H9 (cell line): ENCODE results near the gene CLIP3. TPM values are rescaled to one million over a fixed set of nuclear protein-coding genes. Genes with fewer than 3 reads are reported as not detected.

Experiments
- DNase-seq: peaks from one replicate; pipeline ENCODE4 v3.0.0-alpha.2; 2017
- H2AFZ ChIP-seq: one replicate; pipeline ENCODE4 v1.6.1; 2013; ENCODE audit warnings: mild to moderate bottlenecking, low read length, control low read depth, moderate library complexity
- H2AK5ac ChIP-seq: 2 replicates; pipeline ENCODE4 v1.6.1; 2013; ENCODE audit warnings: low read length, control low read depth, mixed read lengths; ENCODE audit not compliant: insufficient read length
- H2BK120ac ChIP-seq: one replicate; pipeline ENCODE4 v1.6.1; 2013; ENCODE audit warnings: low read depth, mild to moderate bottlenecking, low read length, control low read depth, inconsistent platforms; ENCODE audit not compliant: poor library complexity, severe bottlenecking
- H2BK12ac ChIP-seq: 2 replicates; pipeline ENCODE4 v1.6.1; 2013; ENCODE audit warnings: low read length, control low read depth, mixed read lengths, low read depth; ENCODE audit not compliant: insufficient read length
- H2BK15ac ChIP-seq: 2 replicates; pipeline ENCODE4 v1.6.1; 2013; ENCODE audit warnings: low read depth, low read length, control low read depth
- H2BK20ac ChIP-seq: one replicate; pipeline ENCODE4 v1.6.1; 2013; ENCODE audit warnings: low read depth, mild to moderate bottlenecking, low read length, control low read depth, inconsistent platforms; ENCODE audit not compliant: poor library complexity, severe bottlenecking
- H2BK5ac ChIP-seq: 2 replicates; pipeline ENCODE4 v1.6.1; 2013; ENCODE audit warnings: low read length, control low read depth, mixed read lengths; ENCODE audit not compliant: insufficient read length
- H3K14ac ChIP-seq: 2 replicates; pipeline ENCODE4 v1.6.1; 2013; ENCODE audit warnings: low read length, control low read depth; ENCODE audit not compliant: insufficient read depth
- H3K18ac ChIP-seq: 2 replicates; pipeline ENCODE4 v1.6.1; 2013; ENCODE audit warnings: low read depth, mild to moderate bottlenecking, mixed read lengths, low read length, control low read depth; ENCODE audit not compliant: insufficient read length
- H3K23ac ChIP-seq: 2 replicates; pipeline ENCODE4 v1.6.1; 2013; ENCODE audit warnings: low read length, control low read depth, mixed read lengths, low read depth; ENCODE audit not compliant: insufficient read length
- H3K23me2 ChIP-seq: 2 replicates; pipeline ENCODE4 v1.6.1; 2013; ENCODE audit warnings: low read depth, mild to moderate bottlenecking, mixed read lengths, low read length, control low read depth; ENCODE audit not compliant: insufficient read length, poor library complexity, severe bottlenecking
- H3K27ac ChIP-seq: 2 replicates; pipeline ENCODE4 v1.5.1; 2013; ENCODE audit warnings: low read length, control low read depth, mixed read lengths, low read depth; ENCODE audit not compliant: insufficient read length
- H3K27me3 ChIP-seq: 2 replicates; pipeline ENCODE4 v1.6.1; 2013; ENCODE audit warnings: low read length, control low read depth, inconsistent platforms; ENCODE audit not compliant: insufficient read depth
- H3K4ac ChIP-seq: 2 replicates; pipeline ENCODE4 v1.6.1; 2013; ENCODE audit warnings: low read depth, mild to moderate bottlenecking, control low read depth, inconsistent platforms, low read length, moderate library complexity
- H3K4me1 ChIP-seq: 2 replicates; pipeline ENCODE4 v1.6.1; 2013; ENCODE audit warnings: low read length, control low read depth, inconsistent platforms; ENCODE audit not compliant: insufficient read depth
- H3K4me2 ChIP-seq: 2 replicates; pipeline ENCODE4 v1.6.1; 2013; ENCODE audit warnings: low read length, control low read depth, mixed read lengths; ENCODE audit not compliant: insufficient read length, insufficient read depth
- H3K56ac ChIP-seq: 2 replicates; pipeline ENCODE4 v1.6.1; 2013; ENCODE audit warnings: low read depth, mild to moderate bottlenecking, mixed read lengths, low read length, control low read depth; ENCODE audit not compliant: insufficient read length
- H3K79me1 ChIP-seq: 2 replicates; pipeline ENCODE4 v1.6.1; 2013; ENCODE audit warnings: low read depth, mild to moderate bottlenecking, moderate library complexity, low read length, control low read depth, inconsistent platforms; ENCODE audit not compliant: insufficient read depth, poor library complexity, severe bottlenecking
- H3K79me2 ChIP-seq: 2 replicates; pipeline ENCODE4 v1.6.1; 2013; ENCODE audit warnings: low read length, control low read depth, inconsistent platforms; ENCODE audit not compliant: insufficient read depth
- H3K9ac ChIP-seq: 2 replicates; pipeline ENCODE4 v1.6.1; 2013; ENCODE audit warnings: low read length, control low read depth, mixed read lengths; ENCODE audit not compliant: insufficient read length; ENCODE audit errors: extremely low read depth
- H3K9me3 ChIP-seq: one replicate; pipeline ENCODE4 v1.6.1; 2013; ENCODE audit warnings: low read depth, low read length, inconsistent platforms; ENCODE audit not compliant: control insufficient read depth
- H3T11ph ChIP-seq: one replicate; pipeline ENCODE4 v1.6.1; 2013; ENCODE audit warnings: mild to moderate bottlenecking, low read length, control low read depth, inconsistent platforms
- H4K20me1 ChIP-seq: one replicate; pipeline ENCODE4 v1.6.1; 2013; ENCODE audit not compliant: control insufficient read depth, insufficient read length, insufficient read depth
- H4K5ac ChIP-seq: 2 replicates; pipeline ENCODE4 v1.6.1; 2013; ENCODE audit warnings: low read depth, mild to moderate bottlenecking, mixed read lengths, low read length, control low read depth; ENCODE audit not compliant: insufficient read length
- H4K8ac ChIP-seq: replicated peaks from 2 replicates; pipeline ENCODE4 v1.6.1; 2013; ENCODE audit warnings: low read length, control low read depth, mixed read lengths, low read depth; ENCODE audit not compliant: insufficient read length
- H4K91ac ChIP-seq: 2 replicates; pipeline ENCODE4 v1.6.1; 2013; ENCODE audit warnings: low read depth, mild to moderate bottlenecking, moderate library complexity, mixed read lengths, low read length, control low read depth; ENCODE audit not compliant: insufficient read length
- H3K27ac Mint-ChIP-seq, 3 experiments: 2 replicates in 2 of 3; 3 replicates in 1 of 3; pipeline ENCODE4 v1.8.0; 2020 to 2021; ENCODE audit warnings: mixed read lengths in 3 of 3, mild to moderate bottlenecking in 1 of 3, moderate library complexity in 1 of 3
- H3K27me3 Mint-ChIP-seq: 2 replicates; pipeline ENCODE4 v1.8.0; 2021; ENCODE audit warnings: low read depth, mild to moderate bottlenecking, moderate library complexity, mixed read lengths
- H3K36me3 Mint-ChIP-seq, 3 experiments: 2 replicates in 2 of 3; 3 replicates in 1 of 3; pipeline ENCODE4 v1.8.0; 2020 to 2021; ENCODE audit warnings: low read depth in 3 of 3, mixed read lengths in 3 of 3; ENCODE audit not compliant: insufficient read depth in 1 of 3
- H3K4me1 Mint-ChIP-seq, 2 experiments: 2 replicates each; pipeline ENCODE4 v1.8.0; 2020; ENCODE audit warnings: mixed read lengths in 2 of 2
- H3K4me3 Mint-ChIP-seq, 2 experiments: 2 replicates in 1 of 2; 3 replicates in 1 of 2; pipeline ENCODE4 v1.8.0; 2020 to 2021; ENCODE audit warnings: mild to moderate bottlenecking in 2 of 2, mixed read lengths in 2 of 2, moderate library complexity in 1 of 2
- H3K9me3 Mint-ChIP-seq, 2 experiments: 2 replicates in 1 of 2; 3 replicates in 1 of 2; pipeline ENCODE4 v1.8.0; 2020; ENCODE audit warnings: mild to moderate bottlenecking in 2 of 2, mixed read lengths in 2 of 2, moderate library complexity in 1 of 2
- total RNA-seq: library from RNA; stranded (reverse); gene quantifications from 2 replicates; pipeline ENCODE4 v1.2.1, GENCODE V29; 2021
- TF ChIP-seq, protein P1 (sequence below): fragments of 200-600 bp; sonication (generic); conservative IDR thresholded peaks from 3 replicates; pipeline ENCODE4 v1.8.0; 2021; ENCODE audit warnings: antibody characterized with exemption, mild to moderate bottlenecking

The CLIP3 gene
- total RNA-seq, 1 experiment from 2014 or later: 19.7 TPM

GRCh38 chr19:36047835-36048234, 15.2 kb upstream of the CLIP3 start:
- H2AK5ac ChIP-seq: no peak overlapping the region

More at GRCh38 chr19:36047835-36048234, 15.2 kb upstream of the CLIP3 start:
- no peak overlapping the region for H2BK120ac ChIP-seq
- H2BK20ac ChIP-seq: no peak overlapping the region
- no peak overlapping the region for H3K27ac ChIP-seq
- H2BK15ac ChIP-seq: no peak overlapping the region
- H3K9me3 ChIP-seq: no peaks in the 10 kb centered on the region
- no peak overlapping the region for H3K56ac ChIP-seq
- no peak overlapping the region for H4K91ac ChIP-seq
- no peak overlapping the region for H3K4me3 Mint-ChIP-seq
- no peak overlapping the region for H3K18ac ChIP-seq
- no peaks in the 10 kb centered on the region for H4K20me1 ChIP-seq
- H3K4ac ChIP-seq: no peak overlapping the region
- no peaks in the 10 kb centered on the region for H3K27me3 ChIP-seq
- H4K5ac ChIP-seq: no peak overlapping the region
- DNase-seq: no peak
- H3K4me2 ChIP-seq: no peak overlapping the region
- no peak overlapping the region for H3K27ac Mint-ChIP-seq
- no peak overlapping the region for H2AFZ ChIP-seq
- TF ChIP-seq, protein P1, sequence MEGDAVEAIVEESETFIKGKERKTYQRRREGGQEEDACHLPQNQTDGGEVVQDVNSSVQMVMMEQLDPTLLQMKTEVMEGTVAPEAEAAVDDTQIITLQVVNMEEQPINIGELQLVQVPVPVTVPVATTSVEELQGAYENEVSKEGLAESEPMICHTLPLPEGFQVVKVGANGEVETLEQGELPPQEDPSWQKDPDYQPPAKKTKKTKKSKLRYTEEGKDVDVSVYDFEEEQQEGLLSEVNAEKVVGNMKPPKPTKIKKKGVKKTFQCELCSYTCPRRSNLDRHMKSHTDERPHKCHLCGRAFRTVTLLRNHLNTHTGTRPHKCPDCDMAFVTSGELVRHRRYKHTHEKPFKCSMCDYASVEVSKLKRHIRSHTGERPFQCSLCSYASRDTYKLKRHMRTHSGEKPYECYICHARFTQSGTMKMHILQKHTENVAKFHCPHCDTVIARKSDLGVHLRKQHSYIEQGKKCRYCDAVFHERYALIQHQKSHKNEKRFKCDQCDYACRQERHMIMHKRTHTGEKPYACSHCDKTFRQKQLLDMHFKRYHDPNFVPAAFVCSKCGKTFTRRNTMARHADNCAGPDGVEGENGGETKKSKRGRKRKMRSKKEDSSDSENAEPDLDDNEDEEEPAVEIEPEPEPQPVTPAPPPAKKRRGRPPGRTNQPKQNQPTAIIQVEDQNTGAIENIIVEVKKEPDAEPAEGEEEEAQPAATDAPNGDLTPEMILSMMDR: no peak
- H3K14ac ChIP-seq: no peak overlapping the region
- H2BK5ac ChIP-seq: no peak overlapping the region
- H3T11ph ChIP-seq: no peak overlapping the region
- H3K27me3 Mint-ChIP-seq: no peaks in the 10 kb centered on the region; the same call in 1 of the 2 replicates
- H3K36me3 Mint-ChIP-seq: peaks cover 3 to 6% (median 4%) of the 10 kb centered on the region in 3 experiments; a peak in 3 of 7 replicates
- H3K23me2 ChIP-seq: no peaks in the 10 kb centered on the region
- no peak overlapping the region for H2BK12ac ChIP-seq
- no peak overlapping the region for H4K8ac ChIP-seq
- no peaks in the 10 kb centered on the region for H3K9me3 Mint-ChIP-seq
- H3K23ac ChIP-seq: no peak overlapping the region
- H3K4me1 ChIP-seq: peaks cover 3% of the 10 kb centered on the region; the same call in 1 of the 2 replicates
- H3K79me1 ChIP-seq: no peaks in the 10 kb centered on the region
- H3K4me1 Mint-ChIP-seq: peaks cover 10 to 18% of the 10 kb centered on the region in 2 experiments
- H3K79me2 ChIP-seq: no peaks in the 10 kb centered on the region
- H3K9ac ChIP-seq: no peak overlapping the region
